ENCODE measurements around the gene RABL3. TPM values are rescaled to one million over a fixed set of nuclear protein-coding genes. Genes with fewer than 3 reads are reported as not detected.

The RABL3 gene
- total RNA-seq, 1 donor from 2014 or later: 27.4 TPM

Other genes starting within 250 kb of the RABL3 start
- gene NDUFB4, start 146.2 kb downstream of the RABL3 start, total RNA-seq: 84.7 TPM
- gene HGD, start 60.3 kb downstream of the RABL3 start, total RNA-seq: 0.40 TPM
- 15.0 TPM for gene GTF2E1, start 228 bp upstream of the RABL3 start, total RNA-seq
- gene STXBP5L, start 165.7 kb upstream of the RABL3 start, total RNA-seq: 1.4 TPM

Data from sciatic nerve (tissue), 1 donor.